Activated CD4-positive, alpha-beta T cell treated with anti-CD3 and anti-CD28 coated beads, Interleukin-2, amount 50 U/mL, for 24 hours (primary cell): ENCODE results near the gene NINL.
"Not testable (repeated sequence)": the region's sequence is repeated elsewhere in the genome, so short reads cannot be mapped to it uniquely, and the experiment has no call there.

Experiments
- DNase-seq, 2 donors: peaks; one replicate each; pipeline ENCODE4 v3.0.0-alpha.2; 2020; ENCODE audit warnings: low read depth in 1 of 2, low spot score in 1 of 2

NINL gene

DNA sequence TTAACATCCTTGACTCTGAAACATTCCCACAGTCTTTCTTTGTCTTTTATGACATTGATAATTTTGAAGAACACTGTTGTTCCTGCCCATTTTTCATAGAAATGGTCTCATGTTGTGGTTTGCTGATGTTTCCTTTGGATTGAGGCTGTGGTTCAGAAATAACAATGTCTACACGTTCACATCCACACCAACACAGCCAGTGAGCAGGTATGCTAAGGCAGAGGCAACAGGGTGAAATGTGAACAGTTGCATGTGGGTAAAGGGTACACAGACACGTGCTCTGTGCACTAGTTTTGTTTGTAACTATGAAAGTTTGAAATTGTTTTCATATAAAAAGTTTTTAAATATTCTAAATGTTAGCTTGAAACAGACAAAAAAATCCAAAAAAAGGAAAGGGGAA lies 99.5 kb downstream of the NINL start:
- DNase-seq, result no peak

DNA sequence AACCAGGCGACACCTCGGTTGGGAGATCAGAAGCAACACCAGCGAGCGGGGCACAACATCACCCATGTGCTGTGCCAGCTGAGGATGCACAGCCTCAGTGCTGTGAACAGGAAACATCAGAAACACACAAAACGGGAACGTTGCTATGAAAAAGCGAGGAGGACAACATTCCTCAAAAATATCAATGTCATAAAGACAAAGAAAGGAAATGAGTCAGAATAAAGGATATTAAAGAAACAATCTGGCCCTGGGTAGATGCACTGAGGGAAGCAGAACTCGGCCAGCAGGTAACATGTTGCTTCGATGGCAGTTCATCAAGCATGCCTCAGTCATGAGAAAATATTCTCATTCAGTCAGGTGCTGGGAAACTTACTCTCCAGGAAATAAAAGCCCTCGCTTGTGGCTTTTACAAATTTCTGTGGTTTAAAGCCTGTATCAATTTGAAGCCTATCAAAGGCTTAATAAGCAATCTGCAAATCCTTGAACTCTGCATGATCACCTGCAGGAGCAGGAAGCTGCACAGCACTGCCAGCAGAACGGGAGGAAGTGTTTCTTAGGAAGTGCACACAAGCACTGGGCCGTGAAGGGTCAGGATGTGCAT lies 100.3 kb downstream of the NINL start:
- no peak for DNase-seq

DNA sequence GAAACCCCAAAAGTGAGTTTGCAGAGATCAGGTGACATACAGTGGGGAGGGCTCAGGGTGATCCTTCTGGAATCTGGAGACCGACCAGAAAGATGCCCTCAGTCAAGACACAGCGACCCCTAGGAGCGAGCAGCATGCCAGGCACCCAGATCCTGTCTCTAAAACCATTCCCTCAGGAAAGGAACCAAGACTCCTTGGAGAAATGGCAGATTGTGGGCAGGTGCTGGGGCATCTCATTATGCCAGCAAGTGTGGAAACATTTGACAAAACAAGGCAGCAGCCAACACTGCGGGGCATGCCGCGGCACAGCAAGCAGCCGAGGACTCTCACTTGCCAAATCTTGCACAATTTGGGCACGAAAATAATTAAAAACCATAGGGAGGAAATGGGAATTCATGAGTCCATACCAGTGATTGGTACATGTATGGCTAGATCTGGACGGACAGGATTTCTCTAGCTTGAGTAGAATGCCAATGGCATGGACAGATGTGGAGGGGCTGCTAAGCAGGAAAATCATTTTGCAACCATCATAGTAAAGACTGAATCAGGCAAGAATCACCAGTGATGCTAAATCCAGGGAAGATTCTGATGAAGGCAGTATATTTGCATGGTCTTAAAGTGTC lies 101.0 kb downstream of the NINL start:
- no peak for DNase-seq

DNA sequence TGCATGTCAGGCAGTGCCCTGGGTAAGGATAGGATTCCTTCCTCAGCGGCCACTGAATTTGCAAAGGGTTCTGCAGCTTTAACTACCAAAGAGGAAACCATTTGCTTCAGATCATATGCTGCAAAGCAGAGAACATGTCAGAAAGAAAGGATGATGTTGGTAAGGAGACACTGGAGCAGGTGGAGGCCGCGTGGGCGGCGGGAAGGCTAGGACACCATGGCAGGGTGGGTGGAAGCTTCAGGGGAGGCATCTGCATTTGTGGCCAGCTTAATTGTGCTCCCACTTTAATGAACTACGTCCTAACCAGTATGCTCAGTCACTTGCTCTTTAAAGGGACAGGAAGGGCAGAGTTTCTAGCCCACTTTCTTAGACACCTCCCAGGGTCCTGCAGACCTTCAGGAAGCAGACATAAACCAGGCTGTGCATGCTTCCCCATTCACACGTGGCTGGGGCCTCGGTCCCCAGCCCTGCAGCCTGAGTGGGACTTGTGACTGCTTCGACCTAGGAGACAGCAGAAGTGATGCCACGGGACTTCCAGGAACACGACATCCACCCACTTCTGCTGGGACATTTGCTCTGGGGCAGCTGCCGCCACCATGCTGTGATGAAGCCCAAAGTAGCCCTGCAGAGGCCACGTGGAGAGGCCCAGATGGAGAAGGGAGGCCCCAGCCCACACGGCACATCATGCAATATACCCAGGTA lies 101.7 kb downstream of the NINL start:
- DNase-seq, result no peak

DNA sequence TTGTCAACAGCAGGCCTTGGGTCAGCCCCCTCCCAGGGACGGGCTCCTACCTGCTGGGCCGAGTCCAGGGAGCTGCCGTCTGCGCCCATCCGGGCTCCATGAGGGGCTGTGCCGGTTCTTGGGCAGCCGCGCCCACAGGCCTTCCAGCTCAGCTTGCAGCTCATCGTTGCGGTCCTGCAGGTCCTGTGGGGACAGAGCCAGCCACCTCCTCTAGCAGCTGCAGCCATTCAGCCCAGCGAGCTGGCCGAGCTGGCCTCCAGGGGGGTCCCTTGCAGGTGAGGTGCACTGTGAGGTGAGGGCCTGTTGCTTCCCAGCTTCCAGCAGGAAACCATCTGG lies 103.4 kb downstream of the NINL start:
- no peak for DNase-seq

DNA sequence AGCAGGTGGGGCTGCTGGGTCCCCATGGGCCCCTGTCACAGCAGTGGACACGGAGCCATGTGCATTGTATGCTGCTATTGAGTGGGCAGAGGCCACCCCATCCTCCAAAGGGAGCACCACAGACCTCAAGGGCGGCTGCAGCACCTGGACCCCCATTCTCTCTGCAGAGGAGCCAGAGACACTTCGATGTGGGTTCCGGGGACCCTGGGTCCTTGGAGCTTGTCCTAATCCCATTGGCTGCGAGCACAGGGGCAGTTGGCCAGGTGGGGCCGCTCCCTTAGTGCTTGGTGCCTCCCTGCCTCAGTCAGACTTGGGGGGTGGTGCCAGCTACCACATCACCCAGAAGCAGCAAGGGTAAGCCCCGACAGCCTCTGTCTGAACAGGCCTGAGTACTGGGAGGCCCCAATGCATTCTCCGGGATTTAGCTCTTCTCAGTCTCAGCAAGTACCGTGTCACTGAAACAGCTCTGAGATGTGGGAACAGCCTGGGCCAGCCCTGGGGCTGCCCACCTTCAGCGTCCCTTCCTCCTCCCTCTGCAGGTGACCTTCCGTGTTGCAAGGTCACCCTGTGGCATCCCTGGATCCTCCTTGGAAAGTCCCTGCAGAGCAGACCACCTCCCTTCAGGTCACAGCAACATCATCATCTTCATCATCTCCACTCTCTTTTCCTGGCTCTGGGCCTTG lies 104.0 kb downstream of the NINL start:
- DNase-seq, result no peak

DNA sequence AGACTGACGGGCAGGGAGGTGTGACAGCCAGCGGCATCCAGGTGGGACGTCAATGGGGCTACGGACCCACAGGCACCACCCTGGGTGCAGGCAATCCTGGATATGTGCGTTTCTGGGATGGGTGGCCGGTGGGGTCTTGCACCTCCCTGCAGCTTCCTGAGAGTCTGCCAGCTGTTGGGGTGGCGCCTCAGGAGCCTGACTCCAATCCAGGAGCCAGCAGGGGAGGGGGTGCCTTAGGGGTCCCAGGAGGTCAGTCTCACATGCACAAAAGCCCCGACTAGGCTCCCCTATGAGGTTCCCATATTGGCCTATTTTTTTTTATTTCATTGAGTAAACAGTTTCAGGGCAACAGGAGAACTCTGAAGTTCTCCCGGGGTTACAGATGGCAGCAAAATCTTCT lies 104.5 kb downstream of the NINL start:
- DNase-seq, result no peak

DNA sequence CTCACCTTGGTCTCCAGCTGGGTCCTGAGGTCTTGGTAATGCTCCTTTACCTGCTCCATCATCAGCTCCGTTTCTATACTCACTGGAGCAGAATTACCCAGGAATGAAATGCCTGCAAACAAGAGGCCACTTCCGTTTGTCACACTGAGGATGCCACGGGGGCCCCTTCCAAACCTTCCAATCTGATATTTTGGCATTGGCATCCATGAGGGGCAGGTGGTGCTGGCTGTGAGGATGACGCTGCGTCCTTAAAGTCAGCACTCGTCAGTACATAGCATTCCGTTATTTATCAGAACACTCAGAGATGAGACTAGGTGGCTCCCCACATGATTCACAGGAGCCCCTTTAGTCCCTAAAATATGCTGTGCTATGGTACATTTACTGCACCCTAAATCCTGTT lies 105.2 kb downstream of the NINL start:
- no peak for DNase-seq

DNA sequence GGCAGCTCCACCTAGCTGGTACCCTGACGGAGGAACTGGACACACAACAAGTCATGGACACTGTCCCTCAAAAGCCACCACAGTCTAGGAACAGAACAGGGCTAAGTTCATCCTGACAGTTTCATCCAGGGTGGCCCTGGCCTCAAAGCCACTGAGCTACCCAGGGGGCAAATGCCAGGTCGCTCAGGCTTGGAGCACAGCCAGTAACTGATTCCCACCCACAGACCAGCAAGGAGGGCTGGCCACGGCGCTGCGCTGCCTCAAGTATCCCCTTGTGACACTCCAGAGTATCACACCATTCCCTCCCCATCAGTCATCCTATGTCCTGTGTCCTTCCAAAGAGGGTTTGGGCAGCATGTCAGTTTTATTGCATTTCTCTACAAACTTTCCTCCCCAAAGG lies 105.7 kb downstream of the NINL start:
- no peak for DNase-seq

DNA sequence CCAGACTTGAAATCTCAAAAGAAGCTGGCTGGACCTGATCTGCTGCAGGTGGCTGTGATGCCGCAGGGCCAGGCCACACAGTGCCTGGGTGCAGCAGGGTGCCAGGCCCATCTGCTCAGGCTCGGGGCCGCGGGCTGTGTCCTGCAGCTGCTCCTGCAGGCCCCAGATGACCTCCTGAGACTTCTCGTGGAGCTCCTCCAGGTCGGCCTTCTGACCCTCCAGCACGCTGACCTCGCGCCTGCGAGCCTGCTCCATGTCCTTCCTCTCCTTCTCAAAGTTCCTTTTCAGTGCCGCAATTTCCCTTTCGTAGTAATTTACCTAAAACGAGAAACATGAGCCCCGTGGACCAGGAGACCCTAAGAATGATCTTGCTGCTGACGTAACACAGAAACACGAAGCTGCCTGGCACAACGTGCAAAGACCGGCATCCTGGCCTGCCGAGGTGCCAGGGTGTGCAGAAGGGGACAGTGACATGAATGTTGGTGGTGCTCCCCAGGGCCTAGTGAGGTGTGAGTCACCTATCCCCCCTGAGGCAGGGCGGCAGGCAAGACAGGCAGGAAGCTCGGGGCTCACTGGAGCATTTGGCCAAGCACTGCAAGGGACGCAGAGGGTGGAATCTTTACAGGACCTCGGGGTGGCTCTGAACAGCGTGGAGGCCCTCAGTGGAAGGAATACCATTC lies 106.3 kb downstream of the NINL start:
- DNase-seq, result no peak

DNA sequence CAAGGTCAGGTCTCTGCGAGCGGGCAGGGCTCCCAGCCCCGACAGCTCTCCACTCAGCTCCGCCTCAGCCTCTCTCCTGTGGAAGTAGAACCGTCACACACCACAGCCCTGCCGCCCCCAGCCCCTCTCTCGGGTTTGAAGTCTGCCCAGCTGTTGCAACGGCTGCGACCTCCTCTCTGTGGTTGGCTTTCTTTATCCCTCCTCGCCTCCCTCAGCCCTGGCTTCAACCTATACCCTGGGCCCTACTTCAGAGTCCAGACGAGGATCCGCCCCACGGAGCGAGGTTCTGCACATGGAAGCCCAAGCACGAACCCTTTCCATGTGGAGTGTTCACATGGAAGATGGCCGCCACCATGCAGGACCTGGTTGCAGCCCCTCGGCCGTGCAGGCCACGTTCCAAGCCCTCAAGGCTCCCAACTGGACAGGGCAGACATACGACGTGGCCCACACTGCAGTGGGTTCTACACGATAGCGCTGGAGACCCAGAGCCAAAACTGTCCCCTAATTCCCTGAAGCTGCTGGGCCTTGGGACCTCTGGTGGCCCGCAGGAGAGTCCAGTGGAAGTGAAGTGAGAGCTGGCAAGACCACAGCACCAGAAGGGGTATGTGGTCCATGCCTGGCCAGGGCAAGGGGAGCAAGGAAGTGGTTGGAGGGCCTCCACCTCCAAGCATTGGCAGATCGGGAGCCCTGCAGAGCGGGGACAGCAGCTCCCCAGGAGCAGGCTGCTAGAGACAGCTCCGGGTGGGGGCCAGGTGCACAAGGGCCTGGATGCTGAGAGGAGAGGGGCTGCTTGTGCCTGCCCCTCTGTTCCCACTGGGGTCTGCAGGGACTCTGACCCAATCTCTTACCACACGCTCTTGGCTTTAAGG lies 108.1 kb downstream of the NINL start:
- DNase-seq, result no peak

DNA sequence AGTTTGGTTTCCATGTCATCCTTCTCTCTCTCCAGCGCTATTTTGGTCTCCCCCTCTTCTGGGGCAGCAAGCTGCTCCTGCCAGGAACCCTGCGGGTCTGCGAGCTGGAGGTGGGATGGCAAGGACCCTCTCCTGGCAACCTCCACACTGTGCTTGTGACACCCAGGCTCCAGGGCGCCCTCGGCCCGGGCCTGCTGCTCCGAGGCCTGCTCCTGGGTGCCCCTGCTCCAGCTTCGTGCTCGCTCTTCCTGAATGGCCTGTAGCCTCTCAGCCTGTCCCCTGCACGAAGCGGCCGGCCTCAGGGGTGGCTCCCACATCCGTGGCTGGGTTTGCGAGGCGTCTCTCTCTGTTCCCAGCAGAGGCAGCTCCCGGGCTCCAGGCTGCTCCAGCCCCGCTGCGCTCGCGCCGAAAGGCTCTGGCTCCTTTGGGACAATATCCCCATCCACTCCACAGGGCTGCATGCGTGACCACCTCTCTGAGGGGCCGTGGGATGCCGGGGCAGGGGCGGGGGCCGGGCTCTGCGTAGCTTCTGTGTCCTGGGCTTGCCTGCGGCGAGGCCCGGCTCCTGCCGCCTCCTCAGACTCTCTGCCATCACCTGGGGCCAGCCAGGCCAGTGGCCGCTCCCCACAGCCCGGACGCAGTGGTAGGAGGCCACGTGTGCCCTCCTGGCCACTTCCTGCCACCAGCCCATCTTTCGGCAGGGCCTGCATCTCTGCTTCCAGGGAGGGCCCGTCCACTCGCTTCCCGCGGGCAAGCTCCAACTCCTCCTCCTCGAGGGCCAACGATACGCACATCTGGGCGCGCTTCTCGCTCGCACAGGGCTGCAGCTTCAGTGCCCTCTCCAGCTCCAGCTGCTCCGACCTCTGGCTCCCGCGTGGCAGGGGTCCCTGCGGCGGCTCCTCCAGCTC lies 109.0 kb downstream of the NINL start:
- DNase-seq, result no peak

DNA sequence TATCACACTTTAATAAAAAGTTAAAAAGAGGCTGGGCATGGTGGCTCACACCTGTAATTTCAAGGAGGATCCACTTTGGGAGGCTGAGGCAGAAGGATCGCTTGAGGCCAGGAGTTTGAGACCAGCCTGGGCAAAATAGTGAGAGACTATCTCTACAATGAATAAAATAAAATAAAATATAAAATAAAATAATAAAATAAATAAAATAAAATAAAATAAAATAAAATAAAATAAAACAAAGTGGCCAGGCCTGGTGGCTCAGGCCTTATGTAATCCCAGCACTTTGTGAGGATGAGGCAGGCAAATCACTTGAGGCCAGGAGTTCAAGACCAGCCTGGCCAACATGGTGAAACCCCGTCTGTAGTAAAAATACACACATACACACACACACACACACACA lies 112.0 kb downstream of the NINL start:
- DNase-seq, result not testable (repeated sequence)

DNA sequence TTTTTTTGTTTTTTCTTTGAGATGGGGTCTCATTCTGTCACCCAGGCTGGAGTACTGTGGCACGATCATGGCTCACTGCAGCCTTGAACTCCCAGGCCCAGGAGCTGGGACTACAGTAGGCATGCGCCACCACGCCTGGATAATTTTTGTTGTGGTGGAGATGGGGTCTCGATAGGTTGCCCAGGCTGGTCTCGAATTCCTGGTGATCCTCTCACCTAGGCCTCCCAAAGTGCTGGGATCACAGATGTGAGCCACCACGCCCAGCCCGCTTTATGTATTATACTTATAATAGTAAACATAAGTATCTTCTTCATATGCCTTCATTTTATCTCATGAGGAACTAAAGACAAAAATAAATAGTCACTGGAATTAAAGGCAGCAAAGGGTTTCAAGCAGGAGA lies 114.3 kb downstream of the NINL start:
- no peak for DNase-seq

DNA sequence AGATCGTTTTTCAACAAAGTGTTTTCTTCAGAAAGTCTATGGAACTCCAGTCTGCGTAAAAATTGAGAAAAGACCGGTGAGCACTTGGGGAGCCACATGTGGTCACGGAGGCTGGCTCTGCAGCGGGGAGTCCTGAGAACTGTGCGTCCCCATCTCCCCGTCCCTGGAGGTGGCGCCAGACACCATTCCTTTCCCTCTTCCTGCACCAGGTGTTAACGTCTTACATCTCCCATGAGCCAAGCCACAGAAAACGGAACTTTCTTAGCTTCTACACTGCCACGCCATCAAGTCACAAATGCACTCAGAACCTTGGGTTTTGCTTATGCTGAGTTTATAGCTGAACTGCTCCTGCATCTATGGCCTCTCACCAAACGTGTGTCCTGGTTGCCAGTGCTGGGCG lies 115.3 kb downstream of the NINL start:
- DNase-seq, result peak in 1 of 2 donors; percentile 20

DNA sequence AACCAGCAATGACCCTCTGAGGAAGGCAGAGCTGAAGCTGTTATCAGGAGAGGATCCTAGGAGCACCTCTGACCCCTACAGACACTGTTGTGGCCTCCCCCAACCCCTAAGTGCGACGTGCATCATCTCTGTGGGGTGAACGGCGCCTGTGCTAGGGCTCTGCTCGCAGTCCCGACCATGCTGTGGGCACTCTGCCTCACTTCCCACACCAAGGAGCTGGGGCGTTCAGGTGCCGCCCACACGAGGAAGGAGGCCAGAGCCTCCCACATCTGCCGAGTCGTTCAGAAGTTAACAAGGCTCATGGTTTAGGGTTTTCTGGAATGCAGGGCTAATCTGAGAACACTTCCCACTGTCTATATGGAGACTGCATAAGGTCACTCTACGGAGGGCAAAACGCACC lies 115.8 kb downstream of the NINL start:
- DNase-seq, result no peak

DNA sequence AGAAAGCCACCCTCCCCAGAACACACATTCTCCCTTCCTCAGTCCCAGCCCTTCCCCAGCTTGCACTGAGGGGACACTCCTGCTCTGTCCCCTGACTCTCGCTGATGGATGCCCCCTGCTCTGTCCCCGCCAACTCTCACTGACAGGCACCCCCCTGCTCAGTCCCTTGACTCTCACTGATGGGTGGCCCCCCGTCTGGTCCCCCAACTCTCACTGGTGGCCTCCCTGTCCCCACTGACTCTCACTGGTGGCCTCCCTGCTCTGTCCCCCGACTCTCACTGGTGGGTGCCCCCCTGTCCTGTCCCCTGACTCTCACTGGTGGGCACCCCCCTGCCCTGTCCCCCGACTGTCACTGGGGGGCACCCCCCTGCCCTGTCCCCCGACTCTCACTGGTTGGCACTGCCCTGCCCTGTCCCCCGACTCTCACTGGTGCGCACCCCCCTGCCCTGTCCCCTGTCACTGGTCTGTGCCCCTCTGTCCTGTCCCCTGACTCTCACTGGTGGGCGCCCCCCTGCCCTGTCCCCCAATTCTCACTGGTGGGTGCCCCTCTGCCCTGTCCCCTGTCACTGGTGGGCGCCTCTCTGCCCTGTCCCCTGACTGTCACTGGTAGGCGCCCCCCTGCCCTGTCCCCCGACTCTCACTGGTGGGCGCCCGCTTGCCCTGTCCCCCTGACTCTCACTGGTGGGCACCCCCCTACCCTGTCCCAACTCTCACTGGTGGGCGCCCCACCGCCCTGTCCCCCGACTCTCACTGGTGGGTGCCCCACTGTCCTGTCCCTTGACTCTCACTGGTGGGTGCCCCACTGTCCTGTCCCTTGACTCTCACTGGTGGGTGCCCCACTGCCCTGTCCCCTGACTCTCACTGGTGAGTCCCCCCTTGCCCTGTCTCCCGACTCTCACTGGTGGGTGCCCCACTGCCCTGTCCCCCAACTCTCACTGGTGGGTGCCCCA lies 116.9 kb downstream of the NINL start:
- no peak for DNase-seq

DNA sequence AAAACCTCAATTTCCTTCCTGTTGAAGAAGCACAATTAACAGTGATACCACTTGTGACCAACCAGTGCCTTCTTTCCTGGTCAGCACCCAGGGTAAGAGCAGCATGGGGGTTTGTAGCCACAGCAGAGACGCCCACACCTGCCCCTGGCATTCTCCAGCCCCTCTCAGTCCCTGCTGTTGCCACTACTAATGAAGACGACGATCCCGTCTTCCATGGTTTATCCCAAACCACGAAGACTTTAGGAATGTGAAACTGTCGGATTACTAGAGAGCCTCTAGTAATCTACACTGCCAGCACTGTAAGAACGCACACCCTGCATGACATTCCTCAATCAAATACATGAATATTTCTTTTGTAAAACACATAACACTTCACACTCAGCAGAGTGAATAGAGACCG lies 117.9 kb downstream of the NINL start:
- DNase-seq, result no peak

DNA sequence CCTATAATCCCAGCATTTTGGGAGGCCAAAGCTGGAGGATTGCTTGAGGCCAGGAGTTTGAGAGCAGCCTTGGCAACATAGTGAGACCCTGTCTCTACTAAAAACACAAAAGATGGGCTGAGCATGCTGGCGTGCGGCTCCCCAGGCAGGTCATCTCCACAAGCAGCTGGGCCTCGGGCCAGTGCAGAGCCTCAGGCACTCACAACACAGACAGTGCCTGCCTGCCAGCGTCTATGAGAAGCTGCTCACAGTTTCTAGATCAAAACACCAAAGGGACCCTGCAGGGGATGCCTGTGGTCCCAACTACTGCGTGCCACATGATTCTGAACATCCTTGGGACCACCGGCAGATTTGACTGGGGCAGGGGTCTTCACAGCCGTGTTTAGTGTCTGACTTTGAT lies 118.5 kb downstream of the NINL start:
- DNase-seq, result no peak
